ENCODE results near the gene SMG9.

The SMG9 gene

DNA sequence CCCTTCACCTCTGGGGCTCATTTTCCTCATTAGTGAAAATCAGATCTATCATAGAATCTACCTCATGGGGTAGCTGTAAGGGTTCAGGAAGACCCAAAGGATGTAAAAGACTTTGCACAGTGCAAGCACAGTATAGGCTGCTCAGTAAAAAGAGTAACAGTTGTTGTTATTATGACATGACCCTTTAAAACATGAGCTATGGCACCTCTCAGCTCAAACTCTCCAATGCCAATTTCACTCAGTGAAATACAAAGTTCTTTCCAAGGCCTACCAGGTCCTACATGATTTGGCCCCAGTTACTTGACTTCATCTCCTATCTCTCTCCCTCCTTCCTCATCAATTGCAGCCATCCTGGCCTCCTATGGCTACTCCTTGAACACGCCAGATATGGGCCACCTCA is 4.9 kb downstream of the SMG9 start:
- TF ChIP-seq CTCF (conservative IDR thresholded peaks at IDR 0.05; ENCODE audit: control insufficient read depth, insufficient read depth, low read depth, low read length), result no peak

GRCh38 chr19:43749152-43749551 is 5.6 kb downstream of the SMG9 start:
- TF ChIP-seq CTCF (conservative IDR thresholded peaks at IDR 0.05; ENCODE audit: control insufficient read depth, insufficient read depth, low read depth, low read length), result no peak
- no peak overlapping the region for H3K4me3 ChIP-seq (ENCODE audit: control insufficient read depth, low read depth, low read length)
- DNase-seq (ENCODE audit: low read depth), result no peak

More for the DNA sequence above, 4.9 kb downstream of the SMG9 start:
- H3K4me3 ChIP-seq (ENCODE audit: control insufficient read depth, low read depth, low read length), result no peak overlapping the region
- DNase-seq (ENCODE audit: low read depth), result no peak

DNA sequence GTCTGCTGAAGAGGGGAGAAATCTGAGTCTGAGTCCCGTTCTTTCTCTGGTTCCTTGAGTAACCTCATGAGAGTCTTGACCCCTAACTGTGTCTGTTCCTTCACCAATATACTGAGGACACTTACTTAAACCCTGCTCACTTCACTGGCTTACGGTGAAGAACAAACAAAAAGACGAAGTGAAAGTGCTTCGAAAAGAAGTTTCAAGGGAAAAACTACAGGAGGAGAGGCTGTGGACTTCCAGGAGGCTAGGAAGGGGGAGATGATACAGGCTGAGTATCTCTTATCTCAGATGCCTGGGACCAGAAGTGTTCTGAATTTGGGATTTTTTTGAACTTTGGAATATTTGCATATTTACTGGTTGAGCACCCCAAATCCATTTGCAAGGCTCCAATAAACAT is 6.1 kb downstream of the SMG9 start:
- DNase-seq (ENCODE audit: low read depth), result no peak
- no peak overlapping the region for H3K4me3 ChIP-seq (ENCODE audit: control insufficient read depth, low read depth, low read length)
- no peak for TF ChIP-seq CTCF (conservative IDR thresholded peaks at IDR 0.05; ENCODE audit: control insufficient read depth, insufficient read depth, low read depth, low read length)

DNA sequence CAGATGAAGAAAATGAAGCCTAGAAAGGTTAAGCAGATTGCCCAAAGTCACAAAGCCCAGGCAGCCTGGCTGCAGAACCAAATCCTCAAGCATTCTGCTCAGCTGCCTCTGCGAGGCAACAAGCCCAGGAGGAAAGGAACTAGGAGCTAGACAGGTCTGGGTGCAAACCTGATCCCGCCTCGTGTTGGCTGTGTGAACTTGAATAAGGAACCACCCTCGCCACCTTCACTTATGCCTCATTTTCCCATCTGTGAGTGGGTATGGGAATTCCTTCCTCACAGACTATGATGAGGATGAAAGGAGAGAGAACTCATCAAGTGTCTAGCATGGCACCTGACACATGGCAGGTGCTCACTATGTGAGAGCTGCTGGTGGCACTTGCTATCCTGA is 6.6 kb downstream of the SMG9 start:
- H3K4me3 ChIP-seq (ENCODE audit: control insufficient read depth, low read depth, low read length), result no peak overlapping the region
- no peak for DNase-seq (ENCODE audit: low read depth)
- TF ChIP-seq CTCF (conservative IDR thresholded peaks at IDR 0.05; ENCODE audit: control insufficient read depth, insufficient read depth, low read depth, low read length), result no peak

- H3K4me3 ChIP-seq (ENCODE audit: control insufficient read depth, low read depth, low read length), result no peak overlapping the region
- no peak for TF ChIP-seq CTCF (conservative IDR thresholded peaks at IDR 0.05; ENCODE audit: control insufficient read depth, insufficient read depth, low read depth, low read length)
- no peak for DNase-seq (ENCODE audit: low read depth)
Observed at GRCh38 chr19:43747557-43748204, 7.1 kb downstream of the SMG9 start.

DNA sequence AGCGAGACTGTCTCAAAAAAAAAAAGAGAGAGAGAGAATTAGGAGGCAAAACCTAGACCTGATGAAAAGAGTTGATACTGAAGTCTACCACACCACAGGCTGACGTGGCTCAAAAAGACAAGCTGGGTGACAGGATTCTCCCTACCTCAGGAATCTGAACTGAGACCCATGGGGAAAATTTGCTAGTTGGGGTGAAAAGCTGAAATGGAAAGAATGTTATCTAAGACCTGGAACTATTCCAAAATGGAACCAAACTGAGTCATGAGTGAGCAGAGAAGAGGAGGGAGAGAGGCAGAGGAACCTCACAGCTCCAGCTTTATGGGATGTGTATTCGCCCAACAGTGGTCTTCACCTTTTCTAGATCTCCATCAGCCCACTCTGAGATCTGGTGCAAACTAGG is 11.7 kb downstream of the SMG9 start:
- peak; percentile 39 for DNase-seq (ENCODE audit: low read depth)
- no peak overlapping the region for H3K4me3 ChIP-seq (ENCODE audit: control insufficient read depth, low read depth, low read length)

More for the DNA sequence above, 11.7 kb downstream of the SMG9 start:
- TF ChIP-seq CTCF (conservative IDR thresholded peaks at IDR 0.05; ENCODE audit: control insufficient read depth, insufficient read depth, low read depth, low read length), result no peak
